CD4-positive, alpha-beta T cell (primary cell): ENCODE data around the gene SPESP1. TPM values are rescaled to one million over a fixed set of nuclear protein-coding genes. Genes with fewer than 3 reads are reported as not detected.

Source experiments
- ATAC-seq: fragments of 200-7000 bp; cut with Tn5 transposase; one replicate; pipeline ENCODE4 v1.10.0; 2022; ENCODE audit warnings: mild to moderate bottlenecking; ENCODE audit not compliant: poor library complexity
- CTCF ChIA-PET: fragments of 350-600 bp; sonication (Branson Sonifier 250); formaldehyde crosslinking; loops from one replicate; lab custom pipeline; 2021; ENCODE audit warnings: antibody characterized with exemption, inconsistent platforms; lab: Charles Lee
- POLR2A ChIA-PET: fragments of 350-600 bp; sonication (Branson Sonifier 250); formaldehyde crosslinking; loops from one replicate; lab custom pipeline; 2021; ENCODE audit warnings: antibody characterized with exemption, inconsistent platforms; lab: Charles Lee
- DNase-seq, 14 experiments: peaks; one replicate each; pipeline ENCODE4 v3.0.0-alpha.2; 2013 to 2020; ENCODE audit warnings: mixed read lengths in 2 of 14
- H3K27ac ChIP-seq, 2 donors: one replicate each; pipeline versions ENCODE4 v1.5.1 to v1.7.0; 2013; ENCODE audit warnings: low read length in 2 of 2, low read depth in 1 of 2, mild to moderate bottlenecking in 1 of 2
- H3K27me3 ChIP-seq, 2 experiments: 1 replicate in 1 of 2; 2 replicates in 1 of 2; pipeline versions ENCODE4 v1.6.1 to v1.7.0; 2013; ENCODE audit warnings: low read length in 2 of 2, control low read depth in 1 of 2, mild to moderate bottlenecking in 1 of 2, moderate library complexity in 1 of 2; ENCODE audit not compliant: insufficient read depth in 2 of 2, control insufficient read depth in 1 of 2
- H3K36me3 ChIP-seq: one replicate; pipeline ENCODE4 v1.6.1; 2013; ENCODE audit warnings: low read length, control low read depth; ENCODE audit not compliant: insufficient read depth
- H3K4me1 ChIP-seq: one replicate; pipeline ENCODE4 v1.6.1; 2013; ENCODE audit warnings: low read length, control low read depth; ENCODE audit not compliant: insufficient read depth
- H3K4me3 ChIP-seq: one replicate; pipeline ENCODE4 v1.5.1; 2013; ENCODE audit warnings: mild to moderate bottlenecking, low read length, moderate library complexity
- H3K9me3 ChIP-seq, 2 experiments: 1 replicate in 1 of 2; 2 replicates in 1 of 2; pipeline versions ENCODE4 v1.6.1 to v1.7.0; 2013; ENCODE audit warnings: low read length in 2 of 2, mild to moderate bottlenecking in 2 of 2, control low read depth in 1 of 2, moderate library complexity in 1 of 2; ENCODE audit not compliant: control insufficient read depth in 1 of 2, insufficient read depth in 1 of 2
- H3K27ac Mint-ChIP-seq: one replicate; pipeline ENCODE4 v1.8.0; 2020; ENCODE audit warnings: mixed read lengths
- H3K27me3 Mint-ChIP-seq: one replicate; pipeline ENCODE4 v1.8.0; 2021; ENCODE audit warnings: mixed read lengths
- H3K36me3 Mint-ChIP-seq: one replicate; pipeline ENCODE4 v1.8.0; 2021; ENCODE audit warnings: low read depth, mixed read lengths
- H3K4me1 Mint-ChIP-seq: one replicate; pipeline ENCODE4 v1.8.0; 2021; ENCODE audit warnings: low read depth, mixed read lengths
- H3K4me3 Mint-ChIP-seq: one replicate; pipeline ENCODE4 v1.8.0; 2020; ENCODE audit warnings: mild to moderate bottlenecking, mixed read lengths
- H3K9me3 Mint-ChIP-seq: one replicate; pipeline ENCODE4 v1.8.0; 2020; ENCODE audit warnings: mixed read lengths
- intact Hi-C, 2 experiments: fragments of 100-400 bp; cut with DNase I in 1 of 2; cut with micrococcal nuclease in 1 of 2; formaldehyde crosslinking; loops; one replicate each; pipeline versions ENCODE4 v1.15.1 to v1.9.0; 2023 to 2025; cut with DNase I, micrococcal nuclease
- total RNA-seq, 174 experiments: library from RNA in 2 of 174; stranded (reverse) in 2 of 174; gene quantifications; one replicate each; pipeline ENCODE4 v1.2.3 and lab custom pipeline; 2021 to 2026
- TF ChIP-seq, protein P1 (sequence below): fragments of 200-600 bp; IDR thresholded peaks from one replicate; pipeline ENCODE4 v1.8.0; 2022; ENCODE audit warnings: antibody characterized with exemption, mild to moderate bottlenecking

SPESP1 gene
- total RNA-seq, 2 experiments from 2014 or later, result not detected

- ChIA-PET POLR2A (no interaction called here), CTCF (no interaction called here)
- no peak for ATAC-seq
- Histone ChIP-seq H3K4me3 (no peak overlapping the region), H3K36me3 (no peaks in the 10 kb centered on the region), H3K27me3 (peaks cover 9 to 20% of the 10 kb centered on the region in 2 experiments), H3K9me3 (peaks cover 0 to 3% of the 10 kb centered on the region in 2 experiments), H3K4me1 (no peaks in the 10 kb centered on the region), H3K27ac (no peak overlapping the region)
- H3K27me3 Mint-ChIP-seq, result peaks cover 38% of the 10 kb centered on the region
- H3K36me3 Mint-ChIP-seq, result no peaks in the 10 kb centered on the region
- intact Hi-C loops, result loop anchor here in 1 of 2 experiments (10.0 kb wide), 1 partner anchor 56 kb away; no protein-coding TSS in a partner anchor
- H3K27ac Mint-ChIP-seq, result no peak overlapping the region
- no peaks in the 10 kb centered on the region for H3K9me3 Mint-ChIP-seq
- no peaks in the 10 kb centered on the region for H3K4me1 Mint-ChIP-seq
- no peak overlapping the region for H3K4me3 Mint-ChIP-seq
- TF ChIP-seq, protein P1, sequence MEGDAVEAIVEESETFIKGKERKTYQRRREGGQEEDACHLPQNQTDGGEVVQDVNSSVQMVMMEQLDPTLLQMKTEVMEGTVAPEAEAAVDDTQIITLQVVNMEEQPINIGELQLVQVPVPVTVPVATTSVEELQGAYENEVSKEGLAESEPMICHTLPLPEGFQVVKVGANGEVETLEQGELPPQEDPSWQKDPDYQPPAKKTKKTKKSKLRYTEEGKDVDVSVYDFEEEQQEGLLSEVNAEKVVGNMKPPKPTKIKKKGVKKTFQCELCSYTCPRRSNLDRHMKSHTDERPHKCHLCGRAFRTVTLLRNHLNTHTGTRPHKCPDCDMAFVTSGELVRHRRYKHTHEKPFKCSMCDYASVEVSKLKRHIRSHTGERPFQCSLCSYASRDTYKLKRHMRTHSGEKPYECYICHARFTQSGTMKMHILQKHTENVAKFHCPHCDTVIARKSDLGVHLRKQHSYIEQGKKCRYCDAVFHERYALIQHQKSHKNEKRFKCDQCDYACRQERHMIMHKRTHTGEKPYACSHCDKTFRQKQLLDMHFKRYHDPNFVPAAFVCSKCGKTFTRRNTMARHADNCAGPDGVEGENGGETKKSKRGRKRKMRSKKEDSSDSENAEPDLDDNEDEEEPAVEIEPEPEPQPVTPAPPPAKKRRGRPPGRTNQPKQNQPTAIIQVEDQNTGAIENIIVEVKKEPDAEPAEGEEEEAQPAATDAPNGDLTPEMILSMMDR, result no peak
- DNase-seq, result no peak
Observed at GRCh38 chr15:68910816-68911215, 19.5 kb upstream of the SPESP1 start.

- no peaks in the 10 kb centered on the region for H3K9me3 ChIP-seq
- DNase-seq, result no peak
- H3K4me1 ChIP-seq, result no peaks in the 10 kb centered on the region
- ChIA-PET CTCF (no interaction called here), POLR2A (no interaction called here)
- TF ChIP-seq, protein P1, result no peak
- H3K4me3 Mint-ChIP-seq, result no peak overlapping the region
- no peak overlapping the region for H3K27ac ChIP-seq
- no peaks in the 10 kb centered on the region for H3K36me3 Mint-ChIP-seq
- no peak for ATAC-seq
- H3K4me3 ChIP-seq, result no peak overlapping the region
- intact Hi-C loops, result no loop called here
- peaks cover 3 to 4% of the 10 kb centered on the region in 2 experiments for H3K27me3 ChIP-seq
- H3K36me3 ChIP-seq, result no peaks in the 10 kb centered on the region
- H3K4me1 Mint-ChIP-seq, result no peaks in the 10 kb centered on the region
- peaks cover 38% of the 10 kb centered on the region for H3K27me3 Mint-ChIP-seq
- H3K27ac Mint-ChIP-seq, result no peak overlapping the region
- H3K9me3 Mint-ChIP-seq, result no peaks in the 10 kb centered on the region
Observed at GRCh38 chr15:68921926-68922325, 8.4 kb upstream of the SPESP1 start.

GRCh38 chr15:68924866-68925560 is 5.3 kb upstream of the SPESP1 start:
- Histone ChIP-seq H3K4me1 (no peaks in the 10 kb centered on the region), H3K36me3 (no peaks in the 10 kb centered on the region), H3K27ac (no peak overlapping the region), H3K27me3 (peaks cover 3 to 9% of the 10 kb centered on the region in 2 experiments), H3K9me3 (peaks cover 0 to 5% of the 10 kb centered on the region in 2 experiments), H3K4me3 (no peak overlapping the region)
- Mint-ChIP-seq H3K27ac (no peak overlapping the region), H3K4me1 (no peaks in the 10 kb centered on the region), H3K4me3 (no peak overlapping the region), H3K36me3 (no peaks in the 10 kb centered on the region), H3K9me3 (no peaks in the 10 kb centered on the region), H3K27me3 (peaks cover 33% of the 10 kb centered on the region)
- ATAC-seq, result peak; percentile 70
- intact Hi-C loops, result loop anchor here (2.0 kb wide), 2 partner anchors 366 to 374 kb away; no protein-coding TSS in a partner anchor
- TF ChIP-seq, protein P1, result peak; percentile 63
- DNase-seq, result peak; percentile 26 to 70 (median 50)
- CTCF ChIA-PET, result interaction anchor here (0.8 to 1.4 kb wide), 6 partner anchors 10 to 375 kb away, joined by 3 to 9 read pairs (median 3); no protein-coding TSS in a partner anchor
- POLR2A ChIA-PET, result no interaction called here
